Duodenal mucosa (tissue), 2 donors: Measurements from ENCODE around the gene EML1.

ENCODE experiments used
- H3K27ac ChIP-seq: one replicate; pipeline ENCODE4 v1.7.0; 2013; ENCODE audit warnings: low read depth, low read length
- H3K27me3 ChIP-seq, 2 donors: one replicate each; pipeline ENCODE4 v1.7.0; 2013; ENCODE audit warnings: low read length in 2 of 2, control low read depth in 1 of 2; ENCODE audit not compliant: insufficient read depth in 2 of 2, control insufficient read depth in 1 of 2
- H3K36me3 ChIP-seq, 2 donors: one replicate each; pipeline ENCODE4 v1.7.0; 2013; ENCODE audit warnings: low read length in 2 of 2, control low read depth in 1 of 2; ENCODE audit not compliant: insufficient read depth in 2 of 2, control insufficient read depth in 1 of 2
- H3K4me1 ChIP-seq, 2 donors: one replicate each; pipeline ENCODE4 v1.7.0; 2013; ENCODE audit warnings: low read length in 2 of 2, control low read depth in 1 of 2; ENCODE audit not compliant: insufficient read depth in 2 of 2, control insufficient read depth in 1 of 2
- H3K4me3 ChIP-seq, 2 donors: one replicate each; pipeline ENCODE4 v1.7.0; 2013; ENCODE audit warnings: low read length in 2 of 2, low read depth in 1 of 2
- H3K9ac ChIP-seq, 2 donors: one replicate each; pipeline ENCODE4 v1.7.0; 2013; ENCODE audit warnings: low read length in 2 of 2, low read depth in 1 of 2
- H3K9me3 ChIP-seq, 2 donors: one replicate each; pipeline ENCODE4 v1.7.0; 2013; ENCODE audit warnings: low read length in 2 of 2, control low read depth in 1 of 2; ENCODE audit not compliant: control insufficient read depth in 1 of 2

Gene EML1

GRCh38 chr14:99821519-99822508, 28.6 kb downstream of the EML1 start:
- H3K9me3 ChIP-seq, result no peaks in the 10 kb centered on the region
- H3K9ac ChIP-seq, result no peak overlapping the region
- H3K27ac ChIP-seq, result no peak overlapping the region
- H3K4me3 ChIP-seq, result no peak overlapping the region
- H3K4me1 ChIP-seq, result peaks cover 0 to 2% of the 10 kb centered on the region in 2 donors
- H3K36me3 ChIP-seq, result no peaks in the 10 kb centered on the region
- peaks cover 4 to 12% of the 10 kb centered on the region in 2 donors for H3K27me3 ChIP-seq

- H3K9me3 ChIP-seq, result no peaks in the 10 kb centered on the region
- H3K36me3 ChIP-seq, result no peaks in the 10 kb centered on the region
- no peak overlapping the region for H3K4me3 ChIP-seq
- H3K4me1 ChIP-seq, result peaks cover 0 to 2% of the 10 kb centered on the region in 2 donors
- H3K27me3 ChIP-seq, result peaks cover 4 to 12% of the 10 kb centered on the region in 2 donors
- H3K9ac ChIP-seq, result no peak overlapping the region
- no peak overlapping the region for H3K27ac ChIP-seq
Observed at GRCh38 chr14:99822800-99823455, 29.7 kb downstream of the EML1 start.

- Histone ChIP-seq H3K27me3 (peaks cover 4 to 12% of the 10 kb centered on the region in 2 donors), H3K4me1 (peaks cover 0 to 2% of the 10 kb centered on the region in 2 donors), H3K27ac (no peak overlapping the region), H3K4me3 (no peak overlapping the region), H3K36me3 (no peaks in the 10 kb centered on the region), H3K9ac (no peak overlapping the region), H3K9me3 (no peaks in the 10 kb centered on the region)
Observed at GRCh38 chr14:99824776-99825175, 31.6 kb downstream of the EML1 start.

GRCh38 chr14:99829450-99829849, 36.2 kb downstream of the EML1 start:
- H3K4me1 ChIP-seq, result no peaks in the 10 kb centered on the region
- H3K27me3 ChIP-seq, result peaks cover 0 to 2% of the 10 kb centered on the region in 2 donors
- H3K27ac ChIP-seq, result no peak overlapping the region
- no peak overlapping the region for H3K9ac ChIP-seq
- H3K9me3 ChIP-seq, result no peaks in the 10 kb centered on the region
- no peaks in the 10 kb centered on the region for H3K36me3 ChIP-seq
- H3K4me3 ChIP-seq, result no peak overlapping the region

GRCh38 chr14:99831303-99831702, 38.1 kb downstream of the EML1 start:
- H3K4me1 ChIP-seq, result no peaks in the 10 kb centered on the region
- no peaks in the 10 kb centered on the region for H3K9me3 ChIP-seq
- peaks cover 2 to 4% of the 10 kb centered on the region in 2 donors for H3K27me3 ChIP-seq
- H3K27ac ChIP-seq, result no peak overlapping the region
- no peak overlapping the region for H3K4me3 ChIP-seq
- H3K9ac ChIP-seq, result no peak overlapping the region
- no peaks in the 10 kb centered on the region for H3K36me3 ChIP-seq

- Histone ChIP-seq H3K4me3 (no peak overlapping the region), H3K27ac (no peak overlapping the region), H3K27me3 (peaks cover 2 to 4% of the 10 kb centered on the region in 2 donors), H3K9me3 (no peaks in the 10 kb centered on the region), H3K9ac (no peak overlapping the region), H3K4me1 (no peaks in the 10 kb centered on the region), H3K36me3 (no peaks in the 10 kb centered on the region)
Observed at GRCh38 chr14:99831903-99832685, 38.9 kb downstream of the EML1 start.

- Histone ChIP-seq H3K4me3 (no peak overlapping the region), H3K36me3 (no peaks in the 10 kb centered on the region), H3K4me1 (no peaks in the 10 kb centered on the region), H3K27me3 (peaks cover 7 to 8% of the 10 kb centered on the region in 2 donors), H3K9me3 (no peaks in the 10 kb centered on the region), H3K9ac (no peak overlapping the region), H3K27ac (no peak overlapping the region)
Observed at GRCh38 chr14:99837822-99838221, 44.6 kb downstream of the EML1 start.

- Histone ChIP-seq H3K4me1 (no peaks in the 10 kb centered on the region), H3K36me3 (no peaks in the 10 kb centered on the region), H3K27me3 (peaks cover 5 to 8% of the 10 kb centered on the region in 2 donors), H3K9me3 (no peaks in the 10 kb centered on the region), H3K9ac (no peak overlapping the region), H3K4me3 (no peak overlapping the region), H3K27ac (no peak overlapping the region)
Observed at GRCh38 chr14:99838639-99839134, 45.5 kb downstream of the EML1 start.

- no peaks in the 10 kb centered on the region for H3K4me1 ChIP-seq
- no peak overlapping the region for H3K27ac ChIP-seq
- no peaks in the 10 kb centered on the region for H3K9me3 ChIP-seq
- no peak overlapping the region for H3K9ac ChIP-seq
- no peak overlapping the region for H3K4me3 ChIP-seq
- peaks cover 5 to 8% of the 10 kb centered on the region in 2 donors for H3K27me3 ChIP-seq
- H3K36me3 ChIP-seq, result no peaks in the 10 kb centered on the region
Observed at GRCh38 chr14:99839696-99840095, 46.5 kb downstream of the EML1 start.
